OCI-LY1 (cell line): ENCODE measurements around the gene CPEB1.

Experiments
- EZH2 ChIP-seq: fragments of 200-600 bp; sonication (generic), shearing (Covaris generic); IDR thresholded peaks from 2 replicates; pipeline ENCODE4 v1.8.0; 2017; ENCODE audit warnings: borderline replicate concordance, mixed run types, mild to moderate bottlenecking, antibody characterized with exemption, low read length, moderate library complexity, mixed read lengths
- TF ChIP-seq, protein P1 (sequence below): fragments of 200-600 bp; sonication (generic), shearing (Covaris generic); IDR thresholded peaks from 2 replicates; pipeline ENCODE4 v1.5.1; 2017; ENCODE audit warnings: mild to moderate bottlenecking, antibody characterized with exemption, low read length, moderate library complexity, mixed read lengths

DNA sequence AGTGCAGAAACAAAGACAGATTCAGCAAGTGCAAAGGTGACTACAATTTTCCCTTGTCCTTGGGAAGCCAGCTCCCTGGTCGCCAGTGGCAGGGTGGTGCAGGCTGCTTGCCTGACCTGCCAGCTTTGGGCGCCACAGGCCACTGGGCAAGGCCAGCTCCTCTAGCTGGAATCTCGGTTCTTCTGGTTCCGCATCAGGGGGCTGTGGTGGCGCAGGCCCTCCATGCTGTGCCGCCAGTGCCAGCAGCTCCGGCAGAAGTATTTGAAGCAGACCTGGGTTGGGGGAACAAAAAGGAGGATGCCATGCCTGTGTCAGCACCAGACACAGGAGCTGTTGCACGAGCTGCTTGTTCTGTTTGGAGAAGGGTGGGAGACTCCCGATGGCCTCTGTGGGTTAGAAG is 102.7 kb downstream of the CPEB1 start:
- TF ChIP-seq, protein P1, sequence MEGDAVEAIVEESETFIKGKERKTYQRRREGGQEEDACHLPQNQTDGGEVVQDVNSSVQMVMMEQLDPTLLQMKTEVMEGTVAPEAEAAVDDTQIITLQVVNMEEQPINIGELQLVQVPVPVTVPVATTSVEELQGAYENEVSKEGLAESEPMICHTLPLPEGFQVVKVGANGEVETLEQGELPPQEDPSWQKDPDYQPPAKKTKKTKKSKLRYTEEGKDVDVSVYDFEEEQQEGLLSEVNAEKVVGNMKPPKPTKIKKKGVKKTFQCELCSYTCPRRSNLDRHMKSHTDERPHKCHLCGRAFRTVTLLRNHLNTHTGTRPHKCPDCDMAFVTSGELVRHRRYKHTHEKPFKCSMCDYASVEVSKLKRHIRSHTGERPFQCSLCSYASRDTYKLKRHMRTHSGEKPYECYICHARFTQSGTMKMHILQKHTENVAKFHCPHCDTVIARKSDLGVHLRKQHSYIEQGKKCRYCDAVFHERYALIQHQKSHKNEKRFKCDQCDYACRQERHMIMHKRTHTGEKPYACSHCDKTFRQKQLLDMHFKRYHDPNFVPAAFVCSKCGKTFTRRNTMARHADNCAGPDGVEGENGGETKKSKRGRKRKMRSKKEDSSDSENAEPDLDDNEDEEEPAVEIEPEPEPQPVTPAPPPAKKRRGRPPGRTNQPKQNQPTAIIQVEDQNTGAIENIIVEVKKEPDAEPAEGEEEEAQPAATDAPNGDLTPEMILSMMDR = no peak
- no peak for TF ChIP-seq EZH2
